Kidney capillary endothelial cell (primary cell): ENCODE data around the gene EIF3L.
A peak's percentile ranks its signal among the peaks of the same experiment; 100 is the strongest.

Source experiments
- DNase-seq: peaks from one replicate; pipeline ENCODE4 v3.0.0-alpha.2; 2018; ENCODE audit warnings: low spot score

The EIF3L gene

GRCh38 chr22:37854946-37855345 lies 5.7 kb downstream of the EIF3L start:
- DNase-seq: no peak

GRCh38 chr22:37855462-37855861 lies 6.2 kb downstream of the EIF3L start:
- DNase-seq: no peak

- DNase-seq: no peak
Measured at GRCh38 chr22:37860796-37861421, 11.7 kb downstream of the EIF3L start.

- no peak for DNase-seq
Measured at GRCh38 chr22:37862570-37863325, 13.5 kb downstream of the EIF3L start.

- no peak for DNase-seq
Measured at GRCh38 chr22:37865510-37865909, 16.3 kb downstream of the EIF3L start.

- DNase-seq: no peak
Measured at GRCh38 chr22:37870273-37870672, 21.1 kb downstream of the EIF3L start.

GRCh38 chr22:37880668-37881440 lies 31.6 kb downstream of the EIF3L start:
- peak; percentile 53 for DNase-seq

- DNase-seq: no peak
Measured at GRCh38 chr22:37884420-37884819, 35.2 kb downstream of the EIF3L start.

- peak; percentile 73 for DNase-seq
Measured at GRCh38 chr22:37887584-37888378, 38.6 kb downstream of the EIF3L start.

GRCh38 chr22:37891926-37892325 lies 42.7 kb downstream of the EIF3L start:
- DNase-seq: no peak

- no peak for DNase-seq
Measured at GRCh38 chr22:37892566-37893335, 43.5 kb downstream of the EIF3L start.

- no peak for DNase-seq
Measured at GRCh38 chr22:37893583-37893983, 44.4 kb downstream of the EIF3L start.

- DNase-seq: no peak
Measured at GRCh38 chr22:37894939-37895670, 45.9 kb downstream of the EIF3L start.

- DNase-seq: peak; percentile 65
Measured at GRCh38 chr22:37896181-37896592, 47.0 kb downstream of the EIF3L start.

GRCh38 chr22:37896939-37897338 lies 47.7 kb downstream of the EIF3L start:
- DNase-seq: no peak

- no peak for DNase-seq
Measured at GRCh38 chr22:37897807-37898206, 48.6 kb downstream of the EIF3L start.

GRCh38 chr22:37898441-37899181 lies 49.4 kb downstream of the EIF3L start:
- no peak for DNase-seq

- peak; percentile 97 for DNase-seq
Measured at GRCh38 chr22:37904572-37905533, 55.6 kb downstream of the EIF3L start.
